UCSD-AML1 (cell line): ENCODE measurements around the gene WDHD1.
"Not testable (repeated sequence)": the region's sequence is repeated elsewhere in the genome, so short reads cannot be mapped to it uniquely, and the experiment has no call there.

Experiments used
- DNase-seq: peaks from one replicate; lab custom pipeline; 2025; ENCODE audit not compliant: unreplicated experiment; lab: John Stamatoyannopoulos, UW

Gene WDHD1

GRCh38 chr14:54953609-54954008, 73.3 kb downstream of the WDHD1 start:
- not testable (repeated sequence) for DNase-seq

- DNase-seq, result not testable (repeated sequence)
Observed at GRCh38 chr14:54952803-54953202, 74.1 kb downstream of the WDHD1 start.

- DNase-seq, result no peak
Observed at GRCh38 chr14:54947230-54947629, 79.7 kb downstream of the WDHD1 start.

- DNase-seq, result no peak
Observed at GRCh38 chr14:54946500-54946899, 80.4 kb downstream of the WDHD1 start.

GRCh38 chr14:54944737-54945391, 82.0 kb downstream of the WDHD1 start:
- DNase-seq, result no peak

GRCh38 chr14:54942913-54943312, 84.0 kb downstream of the WDHD1 start:
- DNase-seq, result no peak

GRCh38 chr14:54936816-54937215, 90.1 kb downstream of the WDHD1 start:
- DNase-seq, result no peak

GRCh38 chr14:54935958-54936357, 90.9 kb downstream of the WDHD1 start:
- DNase-seq, result no peak

GRCh38 chr14:54935100-54935499, 91.8 kb downstream of the WDHD1 start:
- no peak for DNase-seq

GRCh38 chr14:54933006-54933405, 93.9 kb downstream of the WDHD1 start:
- no peak for DNase-seq

GRCh38 chr14:54931598-54932340, 95.1 kb downstream of the WDHD1 start:
- DNase-seq, result no peak

GRCh38 chr14:54931101-54931500, 95.8 kb downstream of the WDHD1 start:
- DNase-seq, result no peak

- DNase-seq, result no peak
Observed at GRCh38 chr14:54929556-54929955, 97.3 kb downstream of the WDHD1 start.

- DNase-seq, result no peak
Observed at GRCh38 chr14:54928216-54928615, 98.7 kb downstream of the WDHD1 start.

GRCh38 chr14:54927551-54927950, 99.3 kb downstream of the WDHD1 start:
- DNase-seq, result no peak

- not testable (repeated sequence) for DNase-seq
Observed at GRCh38 chr14:54926570-54926969, 100.3 kb downstream of the WDHD1 start.

- no peak for DNase-seq
Observed at GRCh38 chr14:54922598-54922997, 104.3 kb downstream of the WDHD1 start.

- DNase-seq, result no peak
Observed at GRCh38 chr14:54920052-54920451, 106.8 kb downstream of the WDHD1 start.

- no peak for DNase-seq
Observed at GRCh38 chr14:54919330-54919729, 107.6 kb downstream of the WDHD1 start.

- no peak for DNase-seq
Observed at GRCh38 chr14:54918427-54918826, 108.5 kb downstream of the WDHD1 start.

GRCh38 chr14:54916101-54916500, 110.8 kb downstream of the WDHD1 start:
- DNase-seq, result no peak

GRCh38 chr14:54909817-54910558, 116.9 kb downstream of the WDHD1 start:
- DNase-seq, result no peak
